Keratinocyte (primary cell): ENCODE data around the gene LAD1. TPM values are rescaled to one million over a fixed set of nuclear protein-coding genes. Genes with fewer than 3 reads are reported as not detected.

Experiments
- DNase-seq: peaks from one replicate; pipeline ENCODE4 v3.0.0-alpha.2; 2011; ENCODE audit warnings: low read depth, missing footprints, low spot score
- FAIRE-seq: peaks from 2 replicates; lab custom pipeline; 2011; peaks lifted over from hg19 to GRCh38; lab: Jason Lieb, UNC
- H2AFZ ChIP-seq: 2 replicates; pipeline ENCODE4 v1.6.0; 2012; ENCODE audit warnings: low read length, control low read depth, inconsistent platforms; ENCODE audit not compliant: control insufficient read depth
- H3K27ac ChIP-seq: 2 replicates; pipeline ENCODE4 v1.5.1; 2011; ENCODE audit warnings: low read length; ENCODE audit not compliant: control insufficient read depth, insufficient read depth
- H3K27me3 ChIP-seq: 3 replicates; pipeline ENCODE4 v1.6.0; 2011; ENCODE audit warnings: low read length; ENCODE audit not compliant: control insufficient read depth, insufficient read depth; ENCODE audit errors: extremely low read depth
- H3K36me3 ChIP-seq, 2 experiments: 2 replicates in 1 of 2; 3 replicates in 1 of 2; pipeline ENCODE4 v1.5.1; 2011; ENCODE audit warnings: low read length in 2 of 2, mild to moderate bottlenecking in 1 of 2; ENCODE audit not compliant: control insufficient read depth in 2 of 2, insufficient read depth in 2 of 2; ENCODE audit errors: extremely low read depth in 1 of 2
- H3K4me1 ChIP-seq: 3 replicates; pipeline ENCODE4 v1.5.1; 2011; ENCODE audit warnings: low read length; ENCODE audit not compliant: control insufficient read depth, insufficient read depth; ENCODE audit errors: extremely low read depth
- H3K4me2 ChIP-seq: 3 replicates; pipeline ENCODE4 v1.6.0; 2011; ENCODE audit warnings: low read depth, low read length; ENCODE audit not compliant: control insufficient read depth, insufficient read depth; ENCODE audit errors: extremely low read depth
- H3K4me3 ChIP-seq, 3 experiments: fragments of 200-600 bp in 1 of 3; sonication (generic) in 1 of 3; 2 replicates in 2 of 3; 3 replicates in 1 of 3; pipeline ENCODE4 v1.5.1; 2011 to 2016; ENCODE audit warnings: low read length in 3 of 3, mild to moderate bottlenecking in 3 of 3, control low read depth in 2 of 3, inconsistent platforms in 1 of 3, low read depth in 1 of 3, mixed read lengths in 1 of 3, mixed run types in 1 of 3, moderate library complexity in 1 of 3; ENCODE audit not compliant: control insufficient read depth in 2 of 3, insufficient read depth in 2 of 3; ENCODE audit errors: extremely low read depth in 1 of 3
- H3K79me2 ChIP-seq: 2 replicates; pipeline ENCODE4 v1.6.0; 2012; ENCODE audit warnings: low read length; ENCODE audit not compliant: control insufficient read depth, insufficient read depth
- H3K9ac ChIP-seq: 3 replicates; pipeline ENCODE4 v1.6.0; 2011; ENCODE audit warnings: low read length; ENCODE audit not compliant: control insufficient read depth, insufficient read depth; ENCODE audit errors: extremely low read depth
- H3K9me1 ChIP-seq: 3 replicates; pipeline ENCODE4 v1.6.0; 2011; ENCODE audit warnings: low read length; ENCODE audit not compliant: control insufficient read depth, insufficient read depth; ENCODE audit errors: extremely low read depth
- H3K9me3 ChIP-seq: 2 replicates; pipeline ENCODE4 v1.5.1; 2012; ENCODE audit warnings: low read depth, low read length; ENCODE audit not compliant: control insufficient read depth
- H4K20me1 ChIP-seq: 3 replicates; pipeline ENCODE4 v1.6.0; 2011; ENCODE audit warnings: low read length; ENCODE audit not compliant: control insufficient read depth, insufficient read depth; ENCODE audit errors: extremely low read depth
- EZH2 ChIP-seq: IDR thresholded peaks from one replicate; pipeline ENCODE4 v1.6.1; 2012; ENCODE audit warnings: inconsistent platforms, mild to moderate bottlenecking, low read length, moderate library complexity
- dilution Hi-C: fragments of 300-500 bp; cut with MboI; formaldehyde crosslinking; loops from one replicate; pipeline ENCODE4 v1.7.0; 2020; ENCODE audit warnings: low sequenced_read_pairs; ENCODE audit not compliant: extremely low pct_ligation_motif_present
- polyA plus RNA-seq, 5 experiments: library from polyadenylated mRNA; depleted of rRNA in 3 of 5; stranded (reverse) in 3 of 5; stranded (forward) in 1 of 5; unstranded in 1 of 5; fragments of >200 nt; gene quantifications; 1 replicate in 1 of 5; 2 replicates in 3 of 5; 3 replicates in 1 of 5; pipeline versions ENCODE4 v1.2.1 to v1.2.3, GENCODE V29; 2011 to 2012; ENCODE audit warnings: missing spikeins in 2 of 5, low read depth in 1 of 5, low replicate concordance in 1 of 5
- TF ChIP-seq, protein P1 (sequence below), 3 experiments: IDR thresholded peaks in 1 of 3; conservative IDR thresholded peaks in 1 of 3; optimal IDR thresholded peaks in 1 of 3; 2 replicates in 2 of 3; 3 replicates in 1 of 3; pipeline versions ENCODE3 to v1.5.1; 2011; ENCODE audit warnings: low read length in 3 of 3, mild to moderate bottlenecking in 3 of 3, moderate library complexity in 2 of 3, control low read depth in 1 of 3, inconsistent platforms in 1 of 3; ENCODE audit not compliant: insufficient read depth in 2 of 3; ENCODE audit errors: extremely low read depth in 1 of 3

LAD1 gene
- polyA plus RNA-seq, 1 donor (not counting 4 experiments of a cell fraction or from before 2014, with no cell fraction given) = 82.9 TPM

DNA sequence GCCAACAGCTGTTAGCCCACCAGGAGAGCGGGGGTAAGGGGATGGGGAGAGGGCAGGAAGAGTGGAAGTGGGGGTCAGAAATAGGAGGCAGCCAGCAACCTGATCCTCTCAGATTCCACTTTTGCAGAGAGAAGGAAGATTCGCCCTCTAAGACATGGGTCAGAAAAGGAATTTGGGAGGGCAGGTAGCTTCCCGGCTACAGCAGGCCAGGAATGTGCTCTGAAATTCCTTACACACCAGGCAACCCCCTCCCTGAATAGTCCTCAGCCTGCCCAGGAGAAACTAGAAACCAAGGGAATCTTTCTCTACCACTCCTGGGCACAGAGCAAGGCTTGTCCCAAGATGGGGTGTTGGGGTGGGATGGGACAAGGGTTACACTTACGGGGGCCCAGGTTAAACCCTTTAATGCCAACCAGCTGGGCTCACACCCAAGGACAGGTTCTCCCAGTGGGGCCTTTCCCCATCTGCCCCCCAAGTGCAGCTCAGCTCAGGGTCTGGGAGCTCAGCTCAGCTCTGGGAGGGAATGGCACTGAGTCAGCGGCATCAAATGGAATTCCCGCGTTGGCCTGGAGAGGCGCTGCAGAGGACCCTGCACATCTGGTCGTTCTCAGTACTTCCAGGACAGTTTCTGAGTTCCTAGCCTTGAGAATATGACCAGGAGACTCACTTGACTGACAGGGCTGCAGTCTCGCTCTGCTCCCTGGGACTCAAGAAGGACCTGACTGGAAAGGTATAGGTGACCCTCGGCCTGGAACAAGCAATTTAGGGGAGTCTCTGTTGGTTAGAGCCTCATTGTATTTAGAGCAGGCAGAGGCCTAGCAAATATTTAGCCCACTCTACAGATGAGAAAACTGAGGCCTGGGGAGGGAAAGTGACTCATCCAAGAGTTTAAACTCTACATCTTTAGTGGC lies 22.4 kb downstream of the LAD1 start:
- no peaks in the 10 kb centered on the region for H3K79me2 ChIP-seq
- no peak for DNase-seq
- no peak overlapping the region for H3K4me3 ChIP-seq
- dilution Hi-C loops = no loop called here
- H3K36me3 ChIP-seq = peaks cover 5 to 8% of the 10 kb centered on the region in 2 experiments
- no peak overlapping the region for H2AFZ ChIP-seq
- no peaks in the 10 kb centered on the region for H3K4me1 ChIP-seq
- no peaks in the 10 kb centered on the region for H3K9me3 ChIP-seq
- no peaks in the 10 kb centered on the region for H3K9me1 ChIP-seq
- H3K9ac ChIP-seq = no peak overlapping the region
- TF ChIP-seq EZH2 = no peak
- TF ChIP-seq, protein P1, sequence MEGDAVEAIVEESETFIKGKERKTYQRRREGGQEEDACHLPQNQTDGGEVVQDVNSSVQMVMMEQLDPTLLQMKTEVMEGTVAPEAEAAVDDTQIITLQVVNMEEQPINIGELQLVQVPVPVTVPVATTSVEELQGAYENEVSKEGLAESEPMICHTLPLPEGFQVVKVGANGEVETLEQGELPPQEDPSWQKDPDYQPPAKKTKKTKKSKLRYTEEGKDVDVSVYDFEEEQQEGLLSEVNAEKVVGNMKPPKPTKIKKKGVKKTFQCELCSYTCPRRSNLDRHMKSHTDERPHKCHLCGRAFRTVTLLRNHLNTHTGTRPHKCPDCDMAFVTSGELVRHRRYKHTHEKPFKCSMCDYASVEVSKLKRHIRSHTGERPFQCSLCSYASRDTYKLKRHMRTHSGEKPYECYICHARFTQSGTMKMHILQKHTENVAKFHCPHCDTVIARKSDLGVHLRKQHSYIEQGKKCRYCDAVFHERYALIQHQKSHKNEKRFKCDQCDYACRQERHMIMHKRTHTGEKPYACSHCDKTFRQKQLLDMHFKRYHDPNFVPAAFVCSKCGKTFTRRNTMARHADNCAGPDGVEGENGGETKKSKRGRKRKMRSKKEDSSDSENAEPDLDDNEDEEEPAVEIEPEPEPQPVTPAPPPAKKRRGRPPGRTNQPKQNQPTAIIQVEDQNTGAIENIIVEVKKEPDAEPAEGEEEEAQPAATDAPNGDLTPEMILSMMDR (optimal IDR thresholded peaks at IDR 0.05 in 1 of 3, IDR thresholded peaks at IDR 0.05 in 1 of 3, conservative IDR thresholded peaks at IDR 0.05 in 1 of 3; ENCODE audit: extremely low read depth in 1 of 3, insufficient read depth in 2 of 3, low read length in 3 of 3) = peak; percentile 75 to 82 (median 80)
- peaks cover 2% of the 10 kb centered on the region for H4K20me1 ChIP-seq
- H3K4me2 ChIP-seq = no peak overlapping the region
- no peak overlapping the region for H3K27ac ChIP-seq
- peak; percentile 81 for FAIRE-seq
- H3K27me3 ChIP-seq = peaks cover 44% of the 10 kb centered on the region

DNA sequence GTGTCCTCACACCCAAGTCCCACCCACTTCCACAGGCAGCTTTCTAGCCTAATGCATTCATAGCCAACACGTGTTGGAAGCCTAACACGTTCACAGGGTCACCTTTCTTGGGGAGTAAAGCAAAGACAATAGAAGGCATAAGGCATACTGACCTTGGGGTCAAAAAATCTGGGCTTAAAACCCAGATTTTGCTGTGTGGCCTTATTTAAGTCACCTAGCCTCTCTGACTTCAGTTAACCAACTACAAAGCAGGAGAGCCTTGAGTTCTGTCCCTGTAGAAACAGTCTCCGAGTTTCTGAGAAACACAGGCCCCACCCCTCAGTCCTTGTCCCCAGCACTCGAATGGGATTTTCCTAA lies 23.0 kb downstream of the LAD1 start:
- no peak for TF ChIP-seq EZH2
- TF ChIP-seq, protein P1 (optimal IDR thresholded peaks at IDR 0.05 in 1 of 3, IDR thresholded peaks at IDR 0.05 in 1 of 3, conservative IDR thresholded peaks at IDR 0.05 in 1 of 3; ENCODE audit: extremely low read depth in 1 of 3, insufficient read depth in 2 of 3, low read length in 3 of 3) = no peak
- Histone ChIP-seq H3K79me2 (no peaks in the 10 kb centered on the region), H2AFZ (no peak overlapping the region), H3K4me2 (no peak overlapping the region), H3K9ac (no peak overlapping the region), H3K4me1 (no peaks in the 10 kb centered on the region), H4K20me1 (peaks cover 2% of the 10 kb centered on the region), H3K27me3 (peaks cover 48% of the 10 kb centered on the region), H3K36me3 (peaks cover 0 to 2% of the 10 kb centered on the region in 2 experiments), H3K27ac (no peak overlapping the region), H3K4me3 (no peak overlapping the region), H3K9me3 (no peaks in the 10 kb centered on the region), H3K9me1 (no peaks in the 10 kb centered on the region)
- DNase-seq (no peak), FAIRE-seq (peak; percentile 13)
- dilution Hi-C loops = no loop called here
